GM18951 (cell line): Measurements from ENCODE around the gene ATF6.

Source experiments
- POLR2A ChIP-seq: IDR thresholded peaks from 4 replicates; pipeline ENCODE4 v1.6.1; 2011; ENCODE audit warnings: mild to moderate bottlenecking; ENCODE audit not compliant: insufficient read length, insufficient read depth; ENCODE audit errors: extremely low read depth
- in situ Hi-C: fragments of 300-500 bp; cut with MboI; formaldehyde crosslinking; loops from one replicate; pipeline ENCODE4 v1.12.0; 2022; ENCODE audit warnings: low sequenced_read_pairs, mixed read lengths, inconsistent platforms; ENCODE audit not compliant: unreplicated experiment

ATF6 gene

GRCh38 chr1:161915978-161916377 lies 149.9 kb downstream of the ATF6 start:
- in situ Hi-C loops = no loop called here
- TF ChIP-seq POLR2A = no peak

- in situ Hi-C loops = no loop called here
- no peak for TF ChIP-seq POLR2A
Observed at GRCh38 chr1:161919229-161919628, 153.1 kb downstream of the ATF6 start.

GRCh38 chr1:161921491-161921890 lies 155.4 kb downstream of the ATF6 start:
- in situ Hi-C loops = no loop called here
- TF ChIP-seq POLR2A = no peak

GRCh38 chr1:161921990-161922389 lies 155.9 kb downstream of the ATF6 start:
- TF ChIP-seq POLR2A = no peak
- in situ Hi-C loops = no loop called here

GRCh38 chr1:161928056-161928455 lies 161.9 kb downstream of the ATF6 start:
- in situ Hi-C loops = no loop called here
- no peak for TF ChIP-seq POLR2A

GRCh38 chr1:161929137-161929536 lies 163.0 kb downstream of the ATF6 start:
- no peak for TF ChIP-seq POLR2A
- in situ Hi-C loops = no loop called here

GRCh38 chr1:161930064-161930463 lies 163.9 kb downstream of the ATF6 start:
- in situ Hi-C loops = no loop called here
- TF ChIP-seq POLR2A = no peak

- in situ Hi-C loops = no loop called here
- TF ChIP-seq POLR2A = no peak
Observed at GRCh38 chr1:161932668-161933067, 166.5 kb downstream of the ATF6 start.

- in situ Hi-C loops = no loop called here
- no peak for TF ChIP-seq POLR2A
Observed at GRCh38 chr1:161933592-161934588, 167.8 kb downstream of the ATF6 start.

- in situ Hi-C loops = no loop called here
- TF ChIP-seq POLR2A = no peak
Observed at GRCh38 chr1:161935264-161935663, 169.1 kb downstream of the ATF6 start.

- TF ChIP-seq POLR2A = no peak
- in situ Hi-C loops = no loop called here
Observed at GRCh38 chr1:161936786-161937185, 170.7 kb downstream of the ATF6 start.

- in situ Hi-C loops = no loop called here
- TF ChIP-seq POLR2A = no peak
Observed at GRCh38 chr1:161940866-161941591, 174.9 kb downstream of the ATF6 start.

- in situ Hi-C loops = no loop called here
- TF ChIP-seq POLR2A = no peak
Observed at GRCh38 chr1:161941726-161942436, 175.8 kb downstream of the ATF6 start.
